SU-DHL-6 (cell line): Measurements from ENCODE around the gene NAA60.

Source experiments
- H2AFZ ChIP-seq: fragments of 200-600 bp; sonication (generic); 2 replicates; pipeline ENCODE4 v1.6.1; 2014; ENCODE audit warnings: low read depth, mild to moderate bottlenecking, moderate library complexity, mixed read lengths, antibody characterized with exemption, low read length; ENCODE audit not compliant: severe bottlenecking
- H3F3A ChIP-seq: fragments of 200-600 bp; shearing (Covaris generic); 2 replicates; pipeline ENCODE4 v1.6.0; 2016; ENCODE audit warnings: antibody characterized with exemption, mild to moderate bottlenecking; ENCODE audit not compliant: insufficient read depth
- H3K27ac ChIP-seq: fragments of 200-600 bp; sonication (generic); 2 replicates; pipeline ENCODE4 v1.5.1; 2016; ENCODE audit warnings: low read depth, mild to moderate bottlenecking, low read length, moderate library complexity, mixed read lengths
- H3K27me3 ChIP-seq: fragments of 200-600 bp; sonication (generic), shearing (Covaris generic); 2 replicates; pipeline ENCODE4 v1.6.0; 2014; ENCODE audit warnings: mild to moderate bottlenecking, low read length
- H3K36me3 ChIP-seq: fragments of 200-600 bp; sonication (generic); 2 replicates; pipeline ENCODE4 v1.6.1; 2014; ENCODE audit warnings: mild to moderate bottlenecking, low read length, mixed read lengths
- H3K4me2 ChIP-seq: fragments of 300-600, 200-600 bp; shearing (Covaris generic), sonication (generic); 2 replicates; pipeline ENCODE4 v1.6.0; 2014; ENCODE audit warnings: low read length, low read depth, mild to moderate bottlenecking; ENCODE audit not compliant: poor library complexity, severe bottlenecking
- H3K4me3 ChIP-seq: fragments of 200-600 bp; sonication (generic); 2 replicates; pipeline ENCODE4 v1.5.1; 2014; ENCODE audit warnings: antibody characterized with exemption, low read length, mild to moderate bottlenecking, mixed read lengths; ENCODE audit not compliant: insufficient read depth, poor library complexity, severe bottlenecking
- H3K79me2 ChIP-seq: fragments of 200-600 bp; sonication (generic); 2 replicates; pipeline ENCODE4 v1.6.1; 2014; ENCODE audit warnings: mild to moderate bottlenecking, low read length, moderate library complexity; ENCODE audit not compliant: insufficient read depth
- H3K9ac ChIP-seq: fragments of 200-600 bp; sonication (generic); 2 replicates; pipeline ENCODE4 v1.7.0; 2014; ENCODE audit warnings: mild to moderate bottlenecking, low read length
- H3K9me2 ChIP-seq: fragments of 200-600 bp; sonication (generic); replicated peaks from 2 replicates; pipeline ENCODE4 v1.6.1; 2014; ENCODE audit warnings: low read length; ENCODE audit not compliant: insufficient read depth
- H3K9me3 ChIP-seq: fragments of 200-600 bp; sonication (generic); 2 replicates; pipeline ENCODE4 v1.6.1; 2014; ENCODE audit warnings: low read length, mixed read lengths; ENCODE audit not compliant: insufficient read depth
- H4K20me1 ChIP-seq: fragments of 200-600 bp; sonication (generic); 2 replicates; pipeline ENCODE4 v1.6.1; 2014; ENCODE audit warnings: low read depth, mild to moderate bottlenecking, antibody characterized with exemption, low read length, moderate library complexity, mixed read lengths
- CTCF ChIP-seq: fragments of 200-600 bp; sonication (generic); IDR thresholded peaks from one replicate; pipeline ENCODE4 v1.5.1; 2017; ENCODE audit warnings: antibody characterized with exemption, mild to moderate bottlenecking, low read length, moderate library complexity; ENCODE audit not compliant: insufficient read depth, poor library complexity, severe bottlenecking
- EZH2phosphoT487 ChIP-seq: fragments of 200-600 bp; sonication (generic), shearing (Covaris generic); conservative IDR thresholded peaks from 2 replicates; pipeline ENCODE4 v1.6.1; 2018; ENCODE audit warnings: mild to moderate bottlenecking, antibody characterized with exemption, low read length, moderate library complexity, mixed read lengths

NAA60 gene

GRCh38 chr16:3460121-3460520 is 16.6 kb downstream of the NAA60 start:
- Histone ChIP-seq H3K4me3 (no peak overlapping the region), H3K9ac (peak overlapping the region; percentile 80; the same call in 1 of the 2 replicates), H3K27me3 (no peaks in the 10 kb centered on the region), H3K27ac (peak overlapping the region; percentile 64; the same call in 1 of the 2 replicates), H3K9me3 (no peaks in the 10 kb centered on the region), H4K20me1 (peaks cover 7% of the 10 kb centered on the region; the same call in 1 of the 2 replicates), H3F3A (peaks cover 15% of the 10 kb centered on the region), H3K4me2 (peak overlapping the region; percentile 96), H3K9me2 (no peaks in the 10 kb centered on the region), H3K36me3 (no peaks in the 10 kb centered on the region), H3K79me2 (peaks cover 70% of the 10 kb centered on the region), H2AFZ (no peak overlapping the region)
- TF ChIP-seq CTCF = no peak
- no peak for TF ChIP-seq EZH2phosphoT487

GRCh38 chr16:3460585-3460984 is 17.1 kb downstream of the NAA60 start:
- Histone ChIP-seq H3K27ac (0 out of 2 replicates have a peak overlapping the region, but pooled peaks have one; percentile 16), H3K79me2 (peaks cover 74% of the 10 kb centered on the region), H3K36me3 (no peaks in the 10 kb centered on the region), H3K4me3 (no peak overlapping the region), H3K4me2 (peak overlapping the region; percentile 35), H4K20me1 (peaks cover 7% of the 10 kb centered on the region; the same call in 1 of the 2 replicates), H3K27me3 (no peaks in the 10 kb centered on the region), H3K9me3 (no peaks in the 10 kb centered on the region), H3K9ac (no peak overlapping the region), H3F3A (peaks cover 15% of the 10 kb centered on the region), H3K9me2 (no peaks in the 10 kb centered on the region), H2AFZ (no peak overlapping the region)
- TF ChIP-seq CTCF (no peak), EZH2phosphoT487 (no peak)

- H3K27me3 ChIP-seq = no peaks in the 10 kb centered on the region
- H3K9me3 ChIP-seq = no peaks in the 10 kb centered on the region
- no peaks in the 10 kb centered on the region for H3K9me2 ChIP-seq
- no peak overlapping the region for H2AFZ ChIP-seq
- H3K4me3 ChIP-seq = no peak overlapping the region
- peaks cover 80% of the 10 kb centered on the region for H3K79me2 ChIP-seq
- peak overlapping the region; percentile 35 for H3K4me2 ChIP-seq
- 0 out of 2 replicates have a peak overlapping the region, but pooled peaks have one; percentile 16 for H3K27ac ChIP-seq
- H3K36me3 ChIP-seq = no peaks in the 10 kb centered on the region
- peaks cover 7% of the 10 kb centered on the region; the same call in 1 of the 2 replicates for H4K20me1 ChIP-seq
- no peak overlapping the region; the same call in 1 of the 2 replicates for H3K9ac ChIP-seq
- H3F3A ChIP-seq = peaks cover 15% of the 10 kb centered on the region
- TF ChIP-seq EZH2phosphoT487 = no peak
- TF ChIP-seq CTCF = peak; percentile 64
These were observed 17.7 kb downstream of the NAA60 start for GRCh38 chr16:3461151-3461550.
